Pancreas (tissue), 10 donors: Measurements from ENCODE around the gene NSD1. TPM values are rescaled to one million over a fixed set of nuclear protein-coding genes. Genes with fewer than 3 reads are reported as not detected.
"Not testable (repeated sequence)": the region's sequence is repeated elsewhere in the genome, so short reads cannot be mapped to it uniquely, and the experiment has no call there.

ENCODE experiments used
- ATAC-seq, 4 donors: fragments of 200-7000 bp; cut with Tn5 transposase; one replicate each; pipeline versions ENCODE4 v1.8.0 to v1.9.1; 2020; ENCODE audit warnings: mild to moderate bottlenecking in 4 of 4, moderate library complexity in 4 of 4
- DNase-seq, 6 donors: peaks; one replicate each; pipeline ENCODE4 v3.0.0-alpha.2; 2020
- FAIRE-seq: peaks from 2 replicates; lab custom pipeline; 2012; peaks lifted over from hg19 to GRCh38; lab: Jason Lieb, UNC
- H3K27ac ChIP-seq, 4 donors: fragments of 200-600 bp; sonication (generic); 1 replicate in 3 of 4; 2 replicates in 1 of 4; pipeline versions ENCODE4 v1.5.0 to v1.8.0; 2020
- H3K27me3 ChIP-seq, 4 donors: fragments of 200-600 bp; one replicate each; pipeline ENCODE4 v1.8.0; 2021
- H3K36me3 ChIP-seq, 3 donors: fragments of 200-600 bp; sonication (generic) in 1 of 3; one replicate each; pipeline versions ENCODE4 v1.5.0 to v1.8.0; 2020 to 2021
- H3K4me1 ChIP-seq, 3 donors: fragments of 200-600 bp; one replicate each; pipeline ENCODE4 v1.8.0; 2021
- H3K4me3 ChIP-seq, 4 donors: fragments of 200-600 bp; sonication (generic) in 2 of 4; one replicate each; pipeline versions ENCODE4 v1.5.0 to v1.8.0; 2020 to 2021
- H3K9me3 ChIP-seq, 4 donors: fragments of 200-600 bp; one replicate each; pipeline ENCODE4 v1.8.0; 2021
- WGBS, 2 donors: extraction: QIAGEN DNeasy Blood & Tissue Kit; methylation state at CpG; one replicate each; pipeline ENCODE4 v1.1.7; 2013; 5-methylcytosine and 5-hydroxymethylcytosine counted together
- intact Hi-C, 3 donors: fragments of 100-400 bp; cut with DNase I; formaldehyde crosslinking; loops; one replicate each; pipeline versions ENCODE4 v1.11.1 to v1.14.2; 2022
- polyA plus RNA-seq, 2 donors: library from polyadenylated mRNA; stranded (reverse); fragments of 200-250 nt; gene quantifications; one replicate each; pipeline ENCODE4 v1.2.3, GENCODE V29; 2013
- total RNA-seq, 6 donors: library from RNA; stranded (reverse); fragmentation: NEBNext Ultra II Directional in 4 of 6; extraction: Animal tissue kit (Norgen Biotek cat#: 25700) in 4 of 6; gene quantifications; one replicate each; pipeline versions ENCODE4 v1.2.1 to v1.2.4, GENCODE V29; 2021 to 2023
- TF ChIP-seq, protein P1 (sequence below), 4 donors: fragments of 200-600 bp; sonication (generic) in 3 of 4; IDR thresholded peaks; one replicate each; pipeline versions ENCODE4 v1.5.0 to v1.8.0; 2021; ENCODE audit warnings: antibody characterized with exemption in 4 of 4
- donor health status: healthy with polysubstance abuse.
- donor health status: DM: no; HTN: no; CAD: no; lungs with moderate emphysema.
- donor health status: DM: no; HTN: no; CAD: no.
- donor health status: control.
- donor health status: control.
- donor health status: Bipolar disorder and iron deficiency.
- donor health status: DM: yes; HTN: yes; CAD: no.
- donor health status: DM: no; HTN: no; CAD: no.
- donor health status: DM: no; HTN: no; CAD: no.
- donor health status: DM: yes; HTN: yes; CAD: no.

Gene NSD1
- total and polyA plus RNA-seq, 8 donors = 6.9 to 51.2 (median 33.5) TPM

DNA sequence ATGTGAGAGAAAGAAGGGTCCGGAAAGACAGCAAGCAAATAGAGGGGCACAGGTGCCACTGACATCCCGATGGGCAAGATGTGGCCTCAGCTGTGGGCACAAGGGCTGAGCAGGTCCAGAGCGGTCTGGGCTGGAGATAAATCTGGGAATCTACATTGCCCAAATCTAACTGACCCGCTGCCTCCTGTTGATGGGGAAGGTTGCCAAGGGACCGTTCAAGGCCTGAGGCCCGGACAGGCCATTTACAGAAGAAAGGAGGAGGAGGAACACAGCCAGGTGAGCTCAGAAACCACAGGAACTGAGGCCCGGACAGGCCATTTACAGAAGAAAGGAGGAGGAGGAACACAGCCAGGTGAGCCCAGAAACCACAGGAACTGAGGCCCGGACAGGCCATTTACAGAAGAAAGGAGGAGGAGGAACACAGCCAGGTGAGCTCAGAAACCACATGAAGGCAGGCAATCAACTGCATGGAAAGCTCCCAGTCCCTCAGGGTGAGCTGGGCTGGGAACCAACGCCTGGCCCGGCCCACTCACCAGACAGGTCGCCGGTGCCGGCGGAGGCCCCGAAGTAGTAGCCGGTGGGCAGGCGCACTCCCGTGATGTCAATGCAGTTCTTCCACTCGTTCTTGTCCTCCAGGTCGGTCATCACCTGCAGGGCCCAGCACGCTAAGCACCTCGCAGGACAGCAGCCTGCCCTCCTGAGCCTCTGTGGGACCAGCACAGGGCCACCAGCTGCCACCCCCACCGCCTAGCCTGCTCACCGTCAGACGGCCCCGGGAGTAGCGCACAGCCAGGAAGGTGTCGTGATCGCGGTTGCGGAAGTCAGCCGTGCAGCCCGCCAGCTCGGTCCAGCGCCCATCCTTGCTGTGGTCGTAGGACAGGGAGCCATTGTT is 203.3 kb downstream of the NSD1 start:
- TF ChIP-seq, protein P1, sequence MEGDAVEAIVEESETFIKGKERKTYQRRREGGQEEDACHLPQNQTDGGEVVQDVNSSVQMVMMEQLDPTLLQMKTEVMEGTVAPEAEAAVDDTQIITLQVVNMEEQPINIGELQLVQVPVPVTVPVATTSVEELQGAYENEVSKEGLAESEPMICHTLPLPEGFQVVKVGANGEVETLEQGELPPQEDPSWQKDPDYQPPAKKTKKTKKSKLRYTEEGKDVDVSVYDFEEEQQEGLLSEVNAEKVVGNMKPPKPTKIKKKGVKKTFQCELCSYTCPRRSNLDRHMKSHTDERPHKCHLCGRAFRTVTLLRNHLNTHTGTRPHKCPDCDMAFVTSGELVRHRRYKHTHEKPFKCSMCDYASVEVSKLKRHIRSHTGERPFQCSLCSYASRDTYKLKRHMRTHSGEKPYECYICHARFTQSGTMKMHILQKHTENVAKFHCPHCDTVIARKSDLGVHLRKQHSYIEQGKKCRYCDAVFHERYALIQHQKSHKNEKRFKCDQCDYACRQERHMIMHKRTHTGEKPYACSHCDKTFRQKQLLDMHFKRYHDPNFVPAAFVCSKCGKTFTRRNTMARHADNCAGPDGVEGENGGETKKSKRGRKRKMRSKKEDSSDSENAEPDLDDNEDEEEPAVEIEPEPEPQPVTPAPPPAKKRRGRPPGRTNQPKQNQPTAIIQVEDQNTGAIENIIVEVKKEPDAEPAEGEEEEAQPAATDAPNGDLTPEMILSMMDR (IDR thresholded peaks at IDR 0.05) = no peak
- 88 to 90% methylated on average over 34 to 36 of the region's 36 CpGs for WGBS, 2 donors
- H3K9me3 ChIP-seq = no peaks in the 10 kb centered on the region
- H3K4me1 ChIP-seq = no peaks in the 10 kb centered on the region
- H3K27me3 ChIP-seq = no peaks in the 10 kb centered on the region
- H3K36me3 ChIP-seq = peaks cover 0 to 80% (median 44%) of the 10 kb centered on the region in 3 donors
- no peak for ATAC-seq
- peak in 1 of 6 donors; percentile 73 for DNase-seq
- H3K27ac ChIP-seq = no peak overlapping the region
- no peak for FAIRE-seq
- no peak overlapping the region for H3K4me3 ChIP-seq
- intact Hi-C loops = no loop called here

DNA sequence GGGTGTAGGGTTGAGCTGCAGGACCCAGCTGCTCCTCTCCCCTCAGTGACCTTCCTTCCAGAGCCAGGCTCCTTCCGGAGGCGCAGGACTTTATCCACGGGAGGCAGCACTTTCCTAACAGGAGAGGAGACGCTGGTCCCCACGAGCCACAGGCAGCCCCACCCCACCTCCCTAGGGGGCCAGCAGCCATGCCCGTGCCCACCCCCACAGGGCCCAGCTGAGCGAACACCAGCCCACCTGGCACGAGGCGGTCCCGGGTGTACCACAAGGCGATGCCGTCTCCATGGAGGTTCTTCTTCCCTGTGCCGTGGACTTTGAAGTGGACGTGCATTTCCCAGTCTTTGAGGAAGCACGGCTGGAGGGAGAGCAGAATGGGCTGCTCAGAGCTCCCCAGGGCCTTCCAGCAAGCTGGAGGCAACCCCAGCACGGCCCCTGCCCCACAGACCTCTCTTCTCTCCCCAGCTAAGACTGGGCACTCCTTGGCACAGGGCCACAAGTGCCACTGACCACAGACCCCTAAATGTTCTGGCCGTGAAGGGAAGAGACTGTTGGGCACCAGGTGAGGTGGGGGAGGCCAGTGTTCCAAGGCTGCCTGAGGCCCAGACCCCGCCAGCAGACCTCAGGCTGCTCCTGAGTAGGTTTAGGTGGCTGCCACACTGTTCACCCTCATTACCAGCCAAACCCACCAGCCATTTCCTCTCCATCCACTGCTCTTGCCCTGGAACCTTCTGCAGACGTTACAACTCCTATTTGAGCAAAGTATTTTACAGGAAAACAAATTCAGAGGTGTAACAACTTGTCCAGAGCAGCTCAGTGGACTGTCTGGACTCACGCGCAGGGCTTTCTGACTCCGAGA is 204.9 kb downstream of the NSD1 start:
- Histone ChIP-seq H3K36me3 (peaks cover 0 to 68% (median 42%) of the 10 kb centered on the region in 3 donors), H3K4me3 (no peak overlapping the region), H3K27ac (no peak overlapping the region), H3K27me3 (no peaks in the 10 kb centered on the region), H3K4me1 (no peaks in the 10 kb centered on the region), H3K9me3 (no peaks in the 10 kb centered on the region)
- ATAC-seq (no peak), DNase-seq (peak in 1 of 6 donors; percentile 70), FAIRE-seq (no peak)
- intact Hi-C loops = no loop called here
- TF ChIP-seq, protein P1 (IDR thresholded peaks at IDR 0.05) = no peak
- 82 to 88% methylated on average over 21 to 22 of the region's 22 CpGs for WGBS, 2 donors

DNA sequence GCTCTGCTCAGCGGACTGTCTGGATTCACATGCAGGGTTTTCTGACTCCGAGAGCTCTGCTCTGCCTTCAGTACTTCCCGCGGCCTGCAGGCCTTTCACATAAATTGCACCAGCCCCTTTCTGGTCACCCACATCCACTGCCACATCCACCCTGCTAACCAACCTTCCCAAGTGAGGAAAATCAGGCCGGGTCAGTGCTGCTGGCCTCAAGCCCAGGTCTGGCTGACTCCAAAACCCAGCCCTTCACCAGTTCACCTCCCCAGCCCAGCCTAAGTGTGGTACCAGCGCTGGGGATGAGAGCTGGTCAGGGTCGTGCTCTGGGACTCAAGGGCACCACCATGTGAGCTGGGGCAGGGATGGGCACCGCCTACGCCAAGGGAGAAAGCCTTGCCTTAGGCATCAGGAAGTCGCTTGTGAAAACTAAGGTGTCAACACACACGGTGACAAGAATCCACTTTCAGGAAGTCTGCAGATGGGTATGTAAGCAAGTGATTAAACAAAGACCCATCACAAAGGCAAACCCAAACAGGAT is 205.6 kb downstream of the NSD1 start:
- Histone ChIP-seq H3K27me3 (no peaks in the 10 kb centered on the region), H3K4me1 (no peaks in the 10 kb centered on the region), H3K4me3 (no peak overlapping the region), H3K27ac (no peak overlapping the region), H3K9me3 (no peaks in the 10 kb centered on the region), H3K36me3 (peaks cover 0 to 61% (median 35%) of the 10 kb centered on the region in 3 donors)
- FAIRE-seq (no peak), DNase-seq (peak in 1 of 6 donors; percentile 58), ATAC-seq (peak in 2 of 4 donors; percentile 33 to 35)
- intact Hi-C loops = no loop called here
- WGBS, 2 donors = 61 to 66% methylated on average over 11 of the region's 11 CpGs
- TF ChIP-seq, protein P1 (IDR thresholded peaks at IDR 0.05) = no peak

DNA sequence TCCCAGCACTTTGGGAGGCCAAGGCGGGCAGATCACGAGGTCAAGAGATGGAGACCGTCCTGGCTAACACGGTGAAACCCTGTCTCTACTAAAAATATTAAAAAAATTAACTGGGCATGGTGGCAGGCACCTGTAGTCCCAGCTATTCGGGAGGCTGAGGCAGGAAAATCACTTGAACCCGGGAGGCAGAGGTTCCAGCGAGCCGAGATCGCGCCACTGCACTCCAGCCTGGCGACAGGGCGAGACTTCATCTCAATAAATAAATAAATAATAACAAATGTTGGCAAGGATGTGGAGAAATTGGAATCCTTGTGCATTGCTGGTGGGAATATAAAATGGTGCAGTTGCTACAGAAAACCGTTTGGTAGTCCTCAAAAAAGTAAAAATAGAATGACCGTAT is 209.4 kb downstream of the NSD1 start:
- H3K9me3 ChIP-seq, H3K27ac ChIP-seq, intact Hi-C loops, H3K4me3 ChIP-seq, ATAC-seq, FAIRE-seq, H3K27me3 ChIP-seq: not testable (repeated sequence)
- 92 to 93% methylated on average over 14 of the region's 14 CpGs for whole genome bisulfite sequencing, 2 donors
- DNase-seq = peak in 1 of 6 donors; percentile 5
- peaks cover 3 to 15% (median 5%) of the 10 kb centered on the region in 3 donors for H3K4me1 ChIP-seq
- H3K36me3 ChIP-seq = peaks cover 0 to 22% (median 7%) of the 10 kb centered on the region in 3 donors

DNA sequence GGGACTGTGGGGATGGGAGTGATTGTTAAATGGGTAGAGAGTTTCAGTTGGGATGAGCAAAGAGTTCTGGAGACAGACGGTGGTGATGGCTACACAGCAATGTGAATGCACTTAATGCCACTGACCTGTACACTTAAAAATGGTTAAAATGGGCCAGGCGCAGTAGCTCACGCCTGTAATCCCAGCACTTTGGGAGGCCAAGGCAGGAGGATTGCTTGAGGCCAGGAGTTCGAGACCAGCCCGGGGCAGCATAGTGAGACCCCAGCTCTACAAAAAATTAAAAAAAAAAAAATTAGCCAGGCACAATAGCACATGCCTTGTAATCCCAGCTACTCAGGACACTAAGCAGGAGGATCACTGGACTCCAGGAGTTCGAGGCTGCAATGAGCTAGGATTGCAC is 210.2 kb downstream of the NSD1 start:
- H3K4me3 ChIP-seq = no peak overlapping the region
- ATAC-seq (no peak), FAIRE-seq (no peak), DNase-seq (peak in 1 of 6 donors; percentile 1)
- H3K36me3 ChIP-seq = peaks cover 0 to 15% (median 0%) of the 10 kb centered on the region in 3 donors
- WGBS, 2 donors = 93% methylated on average over 6 of the region's 6 CpGs
- H3K9me3 ChIP-seq = no peaks in the 10 kb centered on the region
- intact Hi-C loops = loop anchor here in 1 of 3 donors (2.0 kb wide), 1 partner anchor 15 kb away; no protein-coding TSS in a partner anchor
- H3K27me3 ChIP-seq = no peaks in the 10 kb centered on the region
- peaks cover 8 to 23% (median 12%) of the 10 kb centered on the region in 3 donors for H3K4me1 ChIP-seq
- H3K27ac ChIP-seq = no peak overlapping the region
- TF ChIP-seq, protein P1 (IDR thresholded peaks at IDR 0.05) = no peak
